Aorta (tissue), 5 donors: ENCODE results near the gene TUBGCP6. TPM values are rescaled to one million over a fixed set of nuclear protein-coding genes. Genes with fewer than 3 reads are reported as not detected.

Experiments
- ATAC-seq: fragments of 200-7000 bp; cut with Tn5 transposase; one replicate; pipeline ENCODE4 v1.9.1; 2022; ENCODE audit warnings: moderate library complexity; ENCODE audit not compliant: low FRiP score
- DNase-seq, 2 donors: peaks; one replicate each; pipeline ENCODE4 v3.0.0-alpha.2; 2020
- H3K27ac ChIP-seq, 2 donors: one replicate each; pipeline ENCODE4 v1.5.1; 2013; ENCODE audit warnings: low read length in 2 of 2, mild to moderate bottlenecking in 2 of 2, moderate library complexity in 2 of 2, control low read depth in 1 of 2, inconsistent platforms in 1 of 2, low read depth in 1 of 2
- H3K27me3 ChIP-seq, 2 donors: one replicate each; pipeline ENCODE4 v1.6.1; 2013; ENCODE audit warnings: control low read depth in 1 of 2, low read length in 1 of 2, mild to moderate bottlenecking in 1 of 2, moderate library complexity in 1 of 2; ENCODE audit not compliant: insufficient read depth in 2 of 2, control insufficient read depth in 1 of 2
- H3K36me3 ChIP-seq, 2 donors: one replicate each; pipeline ENCODE4 v1.6.1; 2013; ENCODE audit warnings: control low read depth in 1 of 2, low read length in 1 of 2, mild to moderate bottlenecking in 1 of 2; ENCODE audit not compliant: insufficient read depth in 2 of 2, control insufficient read depth in 1 of 2
- H3K4me1 ChIP-seq, 2 donors: one replicate each; pipeline ENCODE4 v1.6.1; 2013; ENCODE audit warnings: low read length in 2 of 2, control low read depth in 1 of 2, mild to moderate bottlenecking in 1 of 2, moderate library complexity in 1 of 2; ENCODE audit not compliant: insufficient read depth in 2 of 2, control insufficient read depth in 1 of 2
- H3K4me3 ChIP-seq, 2 donors: one replicate each; pipeline ENCODE4 v1.5.1; 2013; ENCODE audit warnings: low read length in 2 of 2, control low read depth in 1 of 2, mild to moderate bottlenecking in 1 of 2
- H3K9me3 ChIP-seq: one replicate; pipeline ENCODE4 v1.6.1; 2013; ENCODE audit warnings: mild to moderate bottlenecking, low read length; ENCODE audit not compliant: control insufficient read depth
- WGBS, 2 donors: extraction: QIAGEN DNeasy Blood & Tissue Kit; methylation state at CpG; one replicate each; pipeline ENCODE4 v1.1.7; 2013; 5-methylcytosine and 5-hydroxymethylcytosine counted together
- intact Hi-C, 2 donors: fragments of 100-400 bp; cut with DNase I; formaldehyde crosslinking; loops; one replicate each; pipeline versions ENCODE4 v1.14.2 to v1.15.0; 2022
- polyA plus RNA-seq, 2 donors: library from polyadenylated mRNA; stranded (reverse); fragments of 200-250 nt; gene quantifications; one replicate each; pipeline ENCODE4 v1.2.3, GENCODE V29; 2013
- total RNA-seq, 2 donors: library from RNA; stranded (reverse); fragmentation: NEBNext Ultra II Directional; extraction: Animal tissue kit (Norgen Biotek cat#: 25700); gene quantifications; one replicate each; pipeline ENCODE4 v1.2.1, GENCODE V29; 2021
- donor health status: healthy with polysubstance abuse.
- donor health status: Bipolar disorder and iron deficiency.
- donor health status: DM: no; HTN: no; CAD: no.
- donor health status: DM: no; HTN: no; CAD: no.
- donor health status: DM: yes; HTN: yes; CAD: no.

Gene TUBGCP6
- total and polyA plus RNA-seq, 4 donors = 7.0 to 134 (median 39.3) TPM

DNA sequence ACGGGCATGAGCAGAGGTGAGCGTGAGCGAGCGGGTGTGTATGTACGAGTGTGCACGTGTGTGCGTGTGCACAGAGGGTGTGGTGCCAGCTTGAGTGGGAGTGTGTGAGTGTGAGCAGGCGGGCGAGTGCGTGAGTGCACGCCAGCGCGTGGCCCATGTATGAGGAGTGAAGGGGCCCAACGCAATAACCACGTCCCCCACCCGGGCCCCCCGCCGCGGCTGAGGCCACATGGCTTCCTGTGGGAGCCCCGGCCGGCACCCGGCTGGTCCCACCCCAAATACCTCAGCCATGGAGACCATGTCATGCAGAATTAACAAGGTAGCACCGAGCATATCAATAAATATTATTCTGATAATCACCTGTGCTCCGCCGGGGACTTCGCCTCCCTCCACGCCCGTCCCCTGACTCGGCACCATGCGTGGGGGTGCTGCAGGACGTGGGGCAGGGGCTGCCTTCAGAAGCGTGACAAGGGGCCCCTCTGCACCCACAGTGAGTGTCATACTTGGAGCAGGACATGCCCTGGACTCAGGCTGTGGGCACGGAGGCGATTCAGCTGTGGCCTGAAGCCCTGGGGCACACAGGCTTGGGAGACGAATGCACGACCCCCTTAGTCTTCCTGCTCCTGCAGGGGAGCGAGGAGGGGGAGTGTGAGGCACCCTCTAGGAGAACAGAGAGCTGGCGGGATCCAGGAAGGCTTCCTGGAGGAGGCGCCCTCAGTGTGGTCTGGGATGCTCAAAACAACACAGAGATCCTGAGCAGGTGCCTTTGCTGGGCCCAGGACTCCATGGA, 64.7 kb downstream of the TUBGCP6 start:
- Histone ChIP-seq H3K36me3 (no peaks in the 10 kb centered on the region), H3K4me3 (no peak overlapping the region), H3K9me3 (no peaks in the 10 kb centered on the region), H3K27me3 (no peaks in the 10 kb centered on the region), H3K4me1 (no peaks in the 10 kb centered on the region), H3K27ac (no peak overlapping the region)
- 86 to 88% methylated on average over 39 of the region's 39 CpGs for WGBS, 2 donors
- ATAC-seq = no peak
- intact Hi-C loops = no loop called here
- no peak for DNase-seq

DNA sequence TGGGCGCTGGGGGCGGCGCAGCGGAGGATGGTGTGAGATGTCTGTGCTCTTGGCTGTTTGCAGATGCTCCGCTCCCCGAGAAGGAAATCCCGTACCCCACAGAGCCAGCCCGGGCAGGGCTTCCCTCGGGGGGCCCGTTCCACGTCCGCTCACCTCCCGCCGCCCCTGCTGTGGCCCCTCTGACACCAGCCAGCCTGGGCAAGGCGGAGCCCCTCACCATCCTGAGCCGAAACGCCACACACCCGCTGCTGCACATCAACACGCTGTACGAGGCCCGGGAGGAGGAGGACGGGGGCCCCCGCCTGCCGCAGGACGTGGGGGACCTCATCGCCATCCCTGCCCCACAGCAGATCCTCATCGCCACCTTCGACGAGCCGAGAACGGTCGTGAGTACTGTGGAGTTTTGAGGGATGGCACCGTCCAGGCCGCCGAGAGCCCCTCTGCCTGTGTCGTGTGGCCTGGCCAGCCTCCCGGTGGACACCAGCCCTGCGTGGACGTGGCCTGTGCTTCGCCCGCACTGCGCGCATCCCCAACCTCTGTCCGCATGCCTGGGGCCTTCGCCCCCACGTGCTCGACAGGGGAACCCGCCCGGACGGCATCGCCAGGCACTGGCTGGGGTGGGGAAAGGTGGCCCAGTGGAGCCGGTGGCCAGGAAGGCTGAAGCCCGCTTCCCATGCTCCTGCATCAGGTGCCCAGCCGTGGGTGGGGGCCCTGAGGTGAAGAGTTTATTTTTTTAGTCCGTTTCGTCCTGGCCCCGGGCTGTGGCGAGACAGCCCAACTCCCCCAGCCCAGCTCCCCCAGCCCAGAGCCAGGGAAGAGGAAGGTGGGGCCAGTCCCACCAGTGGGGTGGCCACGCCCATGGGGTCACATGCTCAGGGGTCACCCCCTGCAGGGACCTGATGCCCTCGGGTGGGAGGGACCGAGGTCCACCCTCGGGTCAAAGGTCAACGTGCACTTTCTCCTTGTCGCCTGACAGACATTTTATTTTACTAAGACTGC, 65.7 kb downstream of the TUBGCP6 start:
- Histone ChIP-seq H3K27ac (no peak overlapping the region), H3K27me3 (no peaks in the 10 kb centered on the region), H3K4me1 (no peaks in the 10 kb centered on the region), H3K4me3 (no peak overlapping the region), H3K36me3 (no peaks in the 10 kb centered on the region), H3K9me3 (no peaks in the 10 kb centered on the region)
- intact Hi-C loops = no loop called here
- DNase-seq = peak; percentile 44 to 67
- no peak for ATAC-seq
- WGBS, 2 donors = 88 to 90% methylated on average over 64 of the region's 64 CpGs

DNA sequence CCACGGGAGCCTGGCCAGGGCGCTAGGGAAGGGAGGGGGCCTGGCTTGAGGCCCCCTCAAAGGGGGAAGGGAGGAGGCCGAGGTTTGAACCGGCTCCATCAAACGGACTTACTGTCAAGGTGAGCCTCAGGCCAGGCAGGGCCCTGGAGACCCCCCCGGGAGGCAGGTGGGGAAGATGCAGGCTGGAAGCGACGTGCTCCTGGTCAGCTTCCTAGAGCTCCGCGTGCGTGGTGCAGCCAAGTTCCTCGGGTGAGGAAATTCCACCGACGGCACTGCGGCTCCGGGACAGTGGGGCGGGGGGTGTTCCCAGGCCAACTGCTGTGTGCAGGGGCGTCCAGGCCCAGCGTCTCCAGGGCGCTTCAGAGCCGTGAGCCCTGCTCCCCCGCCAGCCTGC, 66.4 kb downstream of the TUBGCP6 start:
- Histone ChIP-seq H3K4me1 (no peaks in the 10 kb centered on the region), H3K27ac (no peak overlapping the region), H3K9me3 (no peaks in the 10 kb centered on the region), H3K36me3 (no peaks in the 10 kb centered on the region), H3K4me3 (no peak overlapping the region), H3K27me3 (no peaks in the 10 kb centered on the region)
- DNase-seq = peak in 1 of 2 donors; percentile 75
- 60 to 61% methylated on average over 22 of the region's 22 CpGs for WGBS, 2 donors
- ATAC-seq = no peak
- intact Hi-C loops = no loop called here

DNA sequence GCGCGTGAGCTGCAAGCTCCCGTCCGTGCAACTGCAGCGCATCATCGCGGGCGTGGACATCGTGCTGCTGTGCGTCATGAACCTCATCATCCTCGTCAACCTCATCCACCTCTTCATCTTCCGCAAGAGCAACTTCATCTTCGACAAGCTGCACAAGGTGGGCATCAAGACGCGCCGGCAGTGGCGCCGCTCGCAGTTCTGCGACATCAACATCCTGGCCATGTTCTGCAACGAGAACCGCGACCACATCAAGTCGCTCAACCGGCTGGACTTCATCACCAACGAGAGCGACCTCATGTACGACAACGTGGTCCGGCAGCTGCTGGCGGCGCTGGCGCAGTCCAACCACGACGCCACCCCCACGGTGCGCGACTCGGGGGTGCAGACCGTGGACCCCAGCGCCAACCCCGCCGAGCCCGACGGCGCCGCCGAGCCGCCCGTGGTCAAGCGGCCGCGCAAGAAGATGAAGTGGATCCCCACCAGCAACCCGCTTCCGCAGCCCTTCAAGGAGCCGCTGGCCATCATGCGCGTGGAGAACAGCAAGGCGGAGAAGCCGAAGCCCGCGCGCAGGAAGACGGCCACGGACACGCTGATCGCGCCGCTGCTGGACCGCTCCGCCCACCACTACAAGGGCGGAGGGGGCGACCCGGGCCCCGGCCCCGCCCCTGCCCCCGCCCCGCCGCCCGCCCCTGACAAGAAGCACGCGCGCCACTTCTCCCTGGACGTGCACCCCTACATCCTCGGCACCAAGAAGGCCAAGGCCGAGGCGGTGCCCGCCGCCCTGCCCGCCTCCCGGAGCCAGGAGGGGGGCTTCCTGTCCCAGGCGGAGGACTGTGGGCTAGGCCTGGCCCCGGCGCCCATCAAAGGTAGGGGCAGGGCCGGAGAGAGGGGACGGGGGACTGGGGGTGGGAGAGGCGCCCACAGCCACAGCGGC, 67.0 kb downstream of the TUBGCP6 start:
- peak in 1 of 2 donors; percentile 45 for DNase-seq
- intact Hi-C loops = no loop called here
- Histone ChIP-seq H3K4me3 (no peak overlapping the region), H3K27ac (no peak overlapping the region), H3K4me1 (no peaks in the 10 kb centered on the region), H3K9me3 (no peaks in the 10 kb centered on the region), H3K36me3 (no peaks in the 10 kb centered on the region), H3K27me3 (no peaks in the 10 kb centered on the region)
- ATAC-seq = no peak
- WGBS, 2 donors = 59 to 74% methylated on average over 89 to 98 of the region's 98 CpGs

DNA sequence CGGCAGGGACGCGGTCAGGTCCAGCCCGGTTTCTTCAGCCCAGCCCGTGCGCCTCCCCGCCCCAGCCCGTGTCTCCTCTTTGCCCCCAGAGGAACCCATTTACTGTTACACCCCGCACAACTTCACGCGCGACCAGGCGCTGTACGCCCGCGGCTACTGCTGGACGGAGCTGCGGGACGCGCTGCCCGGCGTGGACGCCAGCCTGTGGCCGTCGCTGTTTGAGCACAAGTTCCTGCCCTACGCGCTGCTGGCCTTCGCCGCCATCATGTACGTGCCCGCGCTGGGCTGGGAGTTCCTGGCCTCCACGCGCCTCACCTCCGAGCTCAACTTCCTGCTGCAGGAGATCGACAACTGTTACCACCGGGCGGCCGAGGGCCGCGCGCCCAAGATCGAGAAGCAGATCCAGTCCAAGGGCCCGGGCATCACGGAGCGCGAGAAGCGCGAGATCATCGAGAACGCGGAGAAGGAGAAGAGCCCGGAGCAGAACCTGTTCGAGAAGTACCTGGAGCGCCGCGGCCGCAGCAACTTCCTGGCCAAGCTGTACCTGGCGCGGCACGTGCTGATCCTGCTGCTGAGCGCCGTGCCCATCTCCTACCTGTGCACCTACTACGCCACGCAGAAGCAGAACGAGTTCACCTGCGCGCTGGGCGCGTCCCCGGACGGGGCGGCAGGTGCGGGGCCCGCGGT, 67.8 kb downstream of the TUBGCP6 start:
- no peaks in the 10 kb centered on the region for H3K36me3 ChIP-seq
- intact Hi-C loops = no loop called here
- H3K9me3 ChIP-seq = no peaks in the 10 kb centered on the region
- no peaks in the 10 kb centered on the region for H3K27me3 ChIP-seq
- no peak for ATAC-seq
- no peak overlapping the region for H3K4me3 ChIP-seq
- H3K27ac ChIP-seq = no peak overlapping the region
- DNase-seq = peak in 1 of 2 donors; percentile 42
- no peaks in the 10 kb centered on the region for H3K4me1 ChIP-seq
- 95 to 96% methylated on average over 72 to 76 of the region's 76 CpGs for WGBS, 2 donors

DNA sequence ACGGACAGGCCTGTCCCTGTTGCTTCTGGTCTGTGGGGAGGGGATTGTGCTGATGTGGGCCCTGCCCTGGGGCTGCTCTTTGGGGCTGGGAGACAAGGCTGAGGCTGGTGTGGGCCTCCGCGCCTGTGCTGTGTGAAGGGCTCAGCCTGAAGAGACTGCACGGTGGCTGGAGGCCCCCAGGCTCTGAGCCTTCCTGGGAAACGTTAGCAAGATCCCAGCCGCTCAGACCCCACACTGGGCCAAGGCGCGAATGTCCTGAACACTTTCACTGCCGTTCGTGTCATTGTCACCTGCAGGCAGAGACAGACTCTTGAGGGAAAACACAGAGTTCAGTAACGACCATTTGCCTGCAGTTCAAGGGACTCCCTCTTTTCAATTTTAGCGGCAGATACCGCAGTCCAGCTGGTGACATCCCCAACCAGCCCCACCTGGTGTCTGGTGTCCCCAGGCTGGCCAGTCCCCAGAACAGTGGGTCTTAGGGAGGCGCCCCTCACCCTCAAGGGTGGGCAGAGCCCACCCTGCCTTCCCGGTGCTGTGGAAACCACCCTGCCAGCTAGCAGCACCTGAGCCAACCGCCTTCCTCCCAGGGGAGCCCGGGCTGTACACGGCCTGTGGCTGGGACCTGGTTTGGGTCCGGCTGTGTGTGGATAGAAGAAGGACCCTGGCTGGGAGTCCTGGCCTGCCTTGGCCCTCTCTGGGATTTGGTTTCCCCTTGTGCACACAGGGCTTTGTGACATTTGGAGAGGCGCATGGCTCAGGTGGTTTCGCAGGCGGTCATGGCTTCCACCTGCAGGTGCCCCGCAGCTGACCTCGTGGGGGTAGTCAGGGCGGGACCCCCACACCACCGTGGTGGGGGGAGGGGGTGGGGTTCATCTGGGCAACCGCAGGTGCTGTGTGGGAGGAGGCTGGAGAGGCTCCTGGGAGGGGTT, 68.6 kb downstream of the TUBGCP6 start:
- Histone ChIP-seq H3K27me3 (no peaks in the 10 kb centered on the region), H3K4me3 (no peak overlapping the region), H3K36me3 (no peaks in the 10 kb centered on the region), H3K9me3 (no peaks in the 10 kb centered on the region), H3K4me1 (no peaks in the 10 kb centered on the region), H3K27ac (no peak overlapping the region)
- ATAC-seq = no peak
- DNase-seq = peak in 1 of 2 donors; percentile 37
- WGBS, 2 donors = 87 to 88% methylated on average over 27 of the region's 27 CpGs
- intact Hi-C loops = no loop called here

DNA sequence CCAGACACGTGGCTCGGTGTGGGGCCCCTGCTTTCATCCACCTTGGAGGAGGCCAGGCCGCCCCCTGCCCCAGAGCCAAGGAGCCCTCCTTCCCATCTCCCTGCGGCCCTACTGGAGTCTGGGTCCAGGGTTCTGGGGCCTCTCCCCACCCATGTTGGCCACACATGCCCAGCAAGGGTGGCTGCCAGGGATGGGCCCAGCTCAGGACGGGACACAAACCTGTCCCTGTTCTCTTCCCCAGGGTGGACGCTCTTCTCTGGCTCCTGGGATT, 69.7 kb downstream of the TUBGCP6 start:
- WGBS, 2 donors = 87 to 90% methylated on average over 5 to 6 of the region's 6 CpGs
- DNase-seq = peak; percentile 40 to 73
- no peak for ATAC-seq
- H3K36me3 ChIP-seq = no peaks in the 10 kb centered on the region
- H3K4me3 ChIP-seq = no peak overlapping the region
- no peak overlapping the region for H3K27ac ChIP-seq
- H3K27me3 ChIP-seq = no peaks in the 10 kb centered on the region
- H3K4me1 ChIP-seq = no peaks in the 10 kb centered on the region
- H3K9me3 ChIP-seq = no peaks in the 10 kb centered on the region
- intact Hi-C loops = no loop called here
